Measurements from ENCODE around the gene MAPK4.
"Not testable (repeated sequence)": the region's sequence is repeated elsewhere in the genome, so short reads cannot be mapped to it uniquely, and the experiment has no call there.

MAPK4 gene

DNA sequence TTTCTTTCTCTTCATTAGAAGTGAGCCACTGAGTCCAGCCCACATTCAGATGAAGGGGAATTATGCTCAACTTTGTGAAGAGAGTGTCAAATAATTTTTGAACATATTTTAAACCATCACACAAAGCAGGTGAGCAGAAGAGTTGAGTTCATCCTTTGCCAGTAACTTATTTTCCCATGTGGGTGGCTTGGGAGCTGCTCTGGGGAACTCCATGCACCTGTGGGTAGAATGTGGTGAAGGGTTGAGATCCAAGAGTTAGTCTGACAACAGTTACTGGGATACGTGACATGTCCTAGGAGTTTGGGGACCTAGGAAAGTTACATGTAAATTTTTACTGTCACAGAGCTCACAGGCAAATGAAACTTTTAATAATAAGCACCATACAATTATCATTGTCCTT is 21.6 kb downstream of the MAPK4 start:
- no peak overlapping the region for H3K9ac ChIP-seq (ENCODE audit: low read length)
- H3K4me3 ChIP-seq (ENCODE audit: low read length) = no peak overlapping the region
- no peaks in the 10 kb centered on the region for H3K9me3 ChIP-seq (ENCODE audit: control insufficient read depth, low read length)
- no peaks in the 10 kb centered on the region for H3K4me1 ChIP-seq (ENCODE audit: control insufficient read depth, insufficient read depth, low read length)
- H3K27me3 ChIP-seq (ENCODE audit: control insufficient read depth, insufficient read depth, low read length) = no peaks in the 10 kb centered on the region
- no peaks in the 10 kb centered on the region for H3K36me3 ChIP-seq (ENCODE audit: control insufficient read depth, insufficient read depth, low read length)

DNA sequence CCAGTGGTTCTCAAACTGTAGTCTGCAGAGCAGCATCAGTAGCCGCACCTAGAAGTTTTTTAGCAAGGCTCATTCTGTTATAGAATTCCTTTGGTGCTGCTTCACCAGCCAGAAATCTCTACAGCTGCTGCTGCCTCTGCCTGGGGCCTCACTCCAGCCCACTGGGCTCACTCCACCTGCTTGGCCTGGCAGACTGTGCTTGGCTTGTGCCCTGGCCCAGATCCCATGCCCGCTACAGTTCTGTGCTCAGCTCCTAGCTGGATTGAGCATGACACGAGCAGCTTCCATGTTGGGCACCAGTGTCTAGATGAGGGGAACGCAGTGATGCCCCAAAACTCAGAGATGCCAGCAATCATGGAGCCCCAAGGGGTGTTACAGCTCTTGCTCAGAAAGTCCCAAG is 22.6 kb downstream of the MAPK4 start:
- Histone ChIP-seq H3K9ac (ENCODE audit: low read length) (no peak overlapping the region), H3K27me3 (ENCODE audit: control insufficient read depth, insufficient read depth, low read length) (no peaks in the 10 kb centered on the region), H3K36me3 (ENCODE audit: control insufficient read depth, insufficient read depth, low read length) (no peaks in the 10 kb centered on the region), H3K4me3 (ENCODE audit: low read length) (no peak overlapping the region), H3K9me3 (ENCODE audit: control insufficient read depth, low read length) (no peaks in the 10 kb centered on the region), H3K4me1 (ENCODE audit: control insufficient read depth, insufficient read depth, low read length) (no peaks in the 10 kb centered on the region)

DNA sequence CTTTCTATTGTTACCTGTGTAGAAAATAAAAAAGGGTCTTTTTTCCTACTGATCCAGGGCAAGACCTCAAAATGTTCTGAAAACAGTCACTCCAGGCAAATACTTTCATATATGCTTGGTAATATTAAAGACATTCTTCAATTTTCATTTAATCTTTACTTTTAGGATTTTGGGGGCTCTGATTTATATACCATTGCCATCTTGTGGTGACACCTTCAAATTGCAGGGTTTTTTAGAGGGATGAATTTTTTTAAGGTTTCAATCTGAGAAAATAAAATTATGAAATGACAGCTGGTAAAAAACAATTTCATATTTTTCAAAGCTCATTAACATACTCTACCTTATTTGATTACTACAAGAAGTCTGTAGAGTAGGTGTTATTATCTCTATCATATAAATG is 26.8 kb downstream of the MAPK4 start:
- Histone ChIP-seq H3K4me1 (ENCODE audit: control insufficient read depth, insufficient read depth, low read length) (no peaks in the 10 kb centered on the region), H3K9me3 (ENCODE audit: control insufficient read depth, low read length) (no peaks in the 10 kb centered on the region), H3K36me3 (ENCODE audit: control insufficient read depth, insufficient read depth, low read length) (no peaks in the 10 kb centered on the region), H3K9ac (ENCODE audit: low read length) (no peak overlapping the region), H3K27me3 (ENCODE audit: control insufficient read depth, insufficient read depth, low read length) (no peaks in the 10 kb centered on the region), H3K4me3 (ENCODE audit: low read length) (no peak overlapping the region)

DNA sequence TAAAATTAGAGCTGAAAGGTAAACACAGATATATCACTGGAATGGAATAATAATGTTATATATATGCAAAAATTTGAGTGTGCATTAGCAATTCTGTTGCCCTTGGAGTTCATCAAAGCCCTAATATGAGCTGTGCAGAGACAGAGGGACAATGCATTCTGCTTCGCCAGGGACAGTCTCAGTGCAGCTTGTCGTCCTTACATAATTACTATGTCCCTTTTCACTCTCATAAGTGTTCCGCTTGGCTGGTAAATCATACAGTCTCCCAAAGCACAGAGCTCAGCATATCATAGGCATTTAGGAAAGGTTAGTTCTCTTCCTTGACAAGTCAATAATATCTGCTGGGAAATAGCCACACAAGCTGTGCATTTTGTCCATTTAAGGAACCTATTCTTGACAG is 30.7 kb downstream of the MAPK4 start:
- Histone ChIP-seq H3K4me1 (ENCODE audit: control insufficient read depth, insufficient read depth, low read length) (no peaks in the 10 kb centered on the region), H3K9me3 (ENCODE audit: control insufficient read depth, low read length) (no peaks in the 10 kb centered on the region), H3K27me3 (ENCODE audit: control insufficient read depth, insufficient read depth, low read length) (no peaks in the 10 kb centered on the region), H3K4me3 (ENCODE audit: low read length) (no peak overlapping the region), H3K9ac (ENCODE audit: low read length) (no peak overlapping the region), H3K36me3 (ENCODE audit: control insufficient read depth, insufficient read depth, low read length) (no peaks in the 10 kb centered on the region)

DNA sequence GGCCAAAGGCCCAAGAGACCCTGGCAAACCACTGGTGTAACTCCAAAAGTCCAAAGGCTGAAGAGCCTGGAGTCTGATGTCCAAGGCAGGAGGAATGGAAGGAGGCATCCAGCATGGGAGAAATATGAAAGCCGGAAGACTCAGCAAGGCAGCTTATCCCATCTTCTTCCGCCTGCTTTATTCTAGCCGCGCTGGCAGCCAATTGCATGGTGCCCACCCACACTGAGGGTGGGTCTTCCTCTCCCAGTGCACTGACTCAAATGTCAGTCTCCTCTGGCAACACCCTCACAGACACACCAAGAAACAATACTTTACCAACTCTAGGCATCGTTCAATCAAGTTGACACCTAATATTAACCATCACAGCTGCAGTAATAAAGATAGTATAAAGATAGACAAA is 34.1 kb downstream of the MAPK4 start:
- Histone ChIP-seq H3K36me3 (ENCODE audit: control insufficient read depth, insufficient read depth, low read length) (no peaks in the 10 kb centered on the region), H3K9ac (ENCODE audit: low read length) (no peak overlapping the region), H3K4me3 (ENCODE audit: low read length) (no peak overlapping the region), H3K9me3 (ENCODE audit: control insufficient read depth, low read length) (no peaks in the 10 kb centered on the region), H3K27me3 (ENCODE audit: control insufficient read depth, insufficient read depth, low read length) (no peaks in the 10 kb centered on the region), H3K4me1 (ENCODE audit: control insufficient read depth, insufficient read depth, low read length) (no peaks in the 10 kb centered on the region)

DNA sequence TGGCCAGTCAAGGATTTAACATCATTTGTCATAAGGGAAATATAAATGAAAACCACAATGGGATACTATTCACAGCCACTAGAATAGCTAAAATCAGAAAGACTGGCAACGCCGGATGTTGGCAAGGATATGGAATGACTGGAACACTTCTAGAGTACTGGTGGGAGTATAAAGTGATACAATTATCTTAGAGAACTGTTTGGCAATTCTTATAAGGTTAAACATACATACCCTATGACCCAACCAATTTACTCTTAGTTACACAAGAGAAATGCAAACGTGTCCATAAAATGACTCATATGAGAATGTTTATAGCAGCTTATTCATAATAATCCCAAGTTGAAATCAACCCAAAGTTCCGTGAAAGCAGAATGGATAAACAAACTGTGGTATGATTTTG is 35.1 kb downstream of the MAPK4 start:
- Histone ChIP-seq H3K9ac (ENCODE audit: low read length) (no peak overlapping the region), H3K9me3 (ENCODE audit: control insufficient read depth, low read length) (no peaks in the 10 kb centered on the region), H3K27me3 (ENCODE audit: control insufficient read depth, insufficient read depth, low read length) (no peaks in the 10 kb centered on the region), H3K4me1 (ENCODE audit: control insufficient read depth, insufficient read depth, low read length) (no peaks in the 10 kb centered on the region), H3K36me3 (ENCODE audit: control insufficient read depth, insufficient read depth, low read length) (no peaks in the 10 kb centered on the region), H3K4me3 (ENCODE audit: low read length) (no peak overlapping the region)

DNA sequence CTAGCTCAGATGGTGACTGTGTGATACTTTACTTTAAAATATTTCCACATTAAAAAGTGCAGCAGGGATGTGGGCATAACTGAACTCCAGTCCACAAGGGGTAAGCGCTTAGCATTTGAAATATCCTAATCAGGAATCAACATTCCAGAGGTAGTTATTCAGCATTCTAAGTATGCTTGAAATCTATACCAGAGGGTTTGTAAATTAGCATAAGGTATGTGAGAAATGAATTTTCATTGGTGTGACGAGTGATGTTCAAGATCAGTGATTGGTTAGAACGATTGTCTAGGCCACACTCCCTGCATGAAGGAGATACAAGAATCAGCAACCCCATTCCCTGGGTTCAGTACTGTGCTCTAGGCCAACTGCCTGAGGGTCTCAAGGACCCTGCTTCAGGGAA is 42.6 kb downstream of the MAPK4 start:
- Histone ChIP-seq H3K4me1 (ENCODE audit: control insufficient read depth, insufficient read depth, low read length) (no peaks in the 10 kb centered on the region), H3K9me3 (ENCODE audit: control insufficient read depth, low read length) (no peaks in the 10 kb centered on the region), H3K27me3 (ENCODE audit: control insufficient read depth, insufficient read depth, low read length) (no peaks in the 10 kb centered on the region), H3K9ac (ENCODE audit: low read length) (no peak overlapping the region), H3K36me3 (ENCODE audit: control insufficient read depth, insufficient read depth, low read length) (no peaks in the 10 kb centered on the region), H3K4me3 (ENCODE audit: low read length) (no peak overlapping the region)

DNA sequence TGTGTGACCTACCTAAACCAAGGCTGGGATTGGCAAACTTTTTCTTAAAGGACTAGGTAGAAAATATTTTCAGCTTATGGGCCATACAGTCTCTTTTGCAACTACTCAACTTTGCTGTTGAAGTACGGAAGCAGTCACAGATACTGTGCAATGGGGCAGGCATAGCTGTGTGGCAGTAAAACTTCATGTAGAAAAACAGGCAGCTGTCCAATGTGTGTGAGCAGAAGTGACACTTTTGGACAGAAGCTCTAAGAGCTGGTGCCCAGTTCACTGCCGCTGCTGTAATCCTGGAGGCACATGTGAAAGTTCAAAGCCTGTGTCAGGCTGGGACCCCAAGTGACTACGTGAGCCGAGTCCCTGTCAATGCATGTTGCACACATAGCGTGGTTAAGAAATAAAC is 46.7 kb downstream of the MAPK4 start:
- H3K9ac ChIP-seq (ENCODE audit: low read length) = no peak overlapping the region
- no peaks in the 10 kb centered on the region for H3K36me3 ChIP-seq (ENCODE audit: control insufficient read depth, insufficient read depth, low read length)
- no peak overlapping the region for H3K4me3 ChIP-seq (ENCODE audit: low read length)
- H3K27me3 ChIP-seq (ENCODE audit: control insufficient read depth, insufficient read depth, low read length) = no peaks in the 10 kb centered on the region
- no peaks in the 10 kb centered on the region for H3K4me1 ChIP-seq (ENCODE audit: control insufficient read depth, insufficient read depth, low read length)
- H3K9me3 ChIP-seq (ENCODE audit: control insufficient read depth, low read length) = no peaks in the 10 kb centered on the region

DNA sequence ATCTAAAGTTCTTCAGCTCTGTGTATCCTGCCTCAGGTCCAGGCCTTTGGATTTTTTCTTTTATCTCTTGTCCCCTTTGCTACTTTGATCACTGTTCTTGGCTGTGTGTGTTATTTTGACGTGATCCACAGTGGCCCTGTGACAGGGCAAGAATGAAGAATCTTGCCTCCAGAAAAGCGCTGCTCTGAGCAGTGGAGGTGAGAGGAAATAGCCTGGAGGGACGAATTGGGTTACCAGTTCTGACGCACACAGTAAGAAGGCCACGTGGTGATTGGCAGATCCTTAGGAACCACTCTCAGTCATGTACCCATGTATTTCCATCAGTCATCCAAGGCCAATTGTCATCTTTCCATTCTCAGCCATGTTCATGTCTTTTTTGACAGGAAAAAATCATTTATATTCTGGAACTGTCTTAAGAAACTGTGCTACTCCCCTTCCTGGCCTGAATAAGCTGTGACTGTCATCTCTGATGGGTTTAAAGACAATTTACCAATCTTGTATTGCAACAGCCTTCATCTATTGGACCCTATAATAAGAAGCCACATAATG is 47.6 kb downstream of the MAPK4 start:
- H3K27me3 ChIP-seq (ENCODE audit: control insufficient read depth, insufficient read depth, low read length) = no peaks in the 10 kb centered on the region
- no peaks in the 10 kb centered on the region for H3K4me1 ChIP-seq (ENCODE audit: control insufficient read depth, insufficient read depth, low read length)
- no peaks in the 10 kb centered on the region for H3K36me3 ChIP-seq (ENCODE audit: control insufficient read depth, insufficient read depth, low read length)
- no peak overlapping the region for H3K9ac ChIP-seq (ENCODE audit: low read length)
- no peak overlapping the region for H3K4me3 ChIP-seq (ENCODE audit: low read length)
- no peaks in the 10 kb centered on the region for H3K9me3 ChIP-seq (ENCODE audit: control insufficient read depth, low read length)

DNA sequence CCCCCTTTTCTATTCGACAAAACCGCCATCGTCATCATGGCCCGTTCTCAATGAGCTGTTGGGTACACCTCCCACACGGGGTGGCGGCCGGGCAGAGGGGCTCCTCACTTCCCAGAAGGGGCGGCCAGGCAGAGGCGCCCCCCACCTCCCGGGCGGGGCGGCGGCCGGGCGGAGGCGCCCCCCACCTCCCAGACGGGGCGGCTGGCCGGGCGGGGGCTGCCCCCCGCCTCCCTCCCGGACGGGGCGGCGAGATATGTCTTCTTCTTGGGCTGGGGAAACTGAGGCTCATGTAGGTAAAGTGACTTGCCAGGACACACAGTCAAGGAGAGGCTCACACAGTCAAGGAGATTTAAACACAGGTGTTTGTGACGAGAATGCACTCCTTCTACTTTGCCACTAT is 49.3 kb downstream of the MAPK4 start:
- H3K4me1 ChIP-seq (ENCODE audit: control insufficient read depth, insufficient read depth, low read length) = not testable (repeated sequence)

DNA sequence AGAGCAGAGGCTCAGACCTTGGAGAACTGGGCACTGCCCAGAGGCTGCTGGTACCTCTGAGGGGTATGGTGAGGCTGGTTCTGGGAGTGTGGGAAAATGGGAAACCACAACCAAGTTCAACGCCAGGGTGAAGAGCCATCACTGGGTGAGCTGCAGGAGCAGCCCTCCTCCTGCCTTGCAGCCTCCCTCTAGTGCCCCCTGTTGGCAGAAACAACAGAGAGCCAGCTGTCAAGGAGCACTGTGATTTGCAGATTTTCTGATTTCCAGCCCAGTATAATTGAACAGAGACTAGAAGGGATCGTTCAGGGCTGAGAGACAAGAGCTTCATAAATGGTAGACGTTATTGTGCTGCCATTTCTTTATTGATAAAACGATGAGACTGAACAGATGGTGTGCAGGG is 50.5 kb downstream of the MAPK4 start:
- H3K36me3 ChIP-seq (ENCODE audit: control insufficient read depth, insufficient read depth, low read length) = no peaks in the 10 kb centered on the region
- no peaks in the 10 kb centered on the region for H3K27me3 ChIP-seq (ENCODE audit: control insufficient read depth, insufficient read depth, low read length)
- H3K4me1 ChIP-seq (ENCODE audit: control insufficient read depth, insufficient read depth, low read length) = no peaks in the 10 kb centered on the region
- no peak overlapping the region for H3K4me3 ChIP-seq (ENCODE audit: low read length)
- H3K9ac ChIP-seq (ENCODE audit: low read length) = no peak overlapping the region
- H3K9me3 ChIP-seq (ENCODE audit: control insufficient read depth, low read length) = peaks cover 4% of the 10 kb centered on the region

More for the DNA sequence above, 49.3 kb downstream of the MAPK4 start:
- not testable (repeated sequence) for H3K36me3 ChIP-seq (ENCODE audit: control insufficient read depth, insufficient read depth, low read length); H3K4me3 ChIP-seq (ENCODE audit: low read length); H3K9me3 ChIP-seq (ENCODE audit: control insufficient read depth, low read length); H3K9ac ChIP-seq (ENCODE audit: low read length); H3K27me3 ChIP-seq (ENCODE audit: control insufficient read depth, insufficient read depth, low read length)

DNA sequence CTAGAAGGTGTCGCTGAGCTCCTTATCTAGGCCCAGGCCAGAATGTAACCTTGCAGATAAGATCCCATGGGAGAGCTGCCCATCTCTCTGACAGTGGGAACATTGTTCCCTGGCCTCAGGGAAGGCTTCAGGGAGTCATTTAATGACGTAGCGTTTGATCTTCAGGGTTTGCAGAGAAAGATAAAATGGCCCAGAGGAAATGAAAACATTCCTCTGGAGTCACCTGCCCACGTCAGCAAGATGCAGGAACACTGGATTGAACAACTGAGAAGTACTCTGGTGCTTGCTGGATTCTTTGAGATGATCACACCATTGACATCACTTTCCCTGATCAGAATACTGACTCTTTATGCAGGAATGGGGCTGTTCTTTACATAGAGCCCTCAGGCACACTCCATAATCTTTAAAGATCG is 51.6 kb downstream of the MAPK4 start:
- H3K9ac ChIP-seq (ENCODE audit: low read length) = no peak overlapping the region
- no peaks in the 10 kb centered on the region for H3K4me1 ChIP-seq (ENCODE audit: control insufficient read depth, insufficient read depth, low read length)
- H3K9me3 ChIP-seq (ENCODE audit: control insufficient read depth, low read length) = peaks cover 4% of the 10 kb centered on the region
- H3K36me3 ChIP-seq (ENCODE audit: control insufficient read depth, insufficient read depth, low read length) = no peaks in the 10 kb centered on the region
- no peaks in the 10 kb centered on the region for H3K27me3 ChIP-seq (ENCODE audit: control insufficient read depth, insufficient read depth, low read length)
- no peak overlapping the region for H3K4me3 ChIP-seq (ENCODE audit: low read length)

DNA sequence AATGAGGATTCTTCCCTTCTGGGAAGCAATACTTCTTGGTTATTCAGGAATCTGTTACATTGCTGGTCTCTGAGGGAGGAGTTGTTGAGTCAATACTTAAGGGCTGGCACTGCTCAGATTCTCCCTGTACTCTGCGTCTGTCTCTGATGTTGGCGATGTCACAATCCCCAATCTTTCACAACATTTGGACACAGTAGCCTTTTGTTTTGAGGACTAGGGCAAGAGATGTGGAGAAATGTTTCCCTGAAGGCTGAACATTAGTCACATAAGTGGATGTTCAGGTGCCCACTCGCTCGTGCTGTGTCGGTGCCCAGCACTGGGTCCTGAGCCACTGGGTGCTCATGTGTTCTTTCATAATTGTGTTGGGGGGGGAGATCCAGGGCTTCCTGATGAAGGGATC is 55.0 kb downstream of the MAPK4 start:
- H3K36me3 ChIP-seq (ENCODE audit: control insufficient read depth, insufficient read depth, low read length) = no peaks in the 10 kb centered on the region
- H3K4me1 ChIP-seq (ENCODE audit: control insufficient read depth, insufficient read depth, low read length) = no peaks in the 10 kb centered on the region
- no peak overlapping the region for H3K4me3 ChIP-seq (ENCODE audit: low read length)
- peaks cover 4% of the 10 kb centered on the region for H3K9me3 ChIP-seq (ENCODE audit: control insufficient read depth, low read length)
- no peaks in the 10 kb centered on the region for H3K27me3 ChIP-seq (ENCODE audit: control insufficient read depth, insufficient read depth, low read length)
- no peak overlapping the region for H3K9ac ChIP-seq (ENCODE audit: low read length)

All from mucosa of stomach (tissue), 1 donor.